H1 (cell line): Measurements from ENCODE around the gene MACROD2.

Source experiments
- ASH2L ChIP-seq: fragments of 200-600, 300-600 bp; sonication (generic); IDR thresholded peaks from one replicate; pipeline ENCODE4 v1.7.1; 2017; ENCODE audit warnings: low read length
- EP300 ChIP-seq, 2 experiments: IDR thresholded peaks; 1 replicate in 1 of 2; 2 replicates in 1 of 2; pipeline ENCODE4 v1.6.1; 2011 to 2012; ENCODE audit warnings: low read depth in 2 of 2, low read length in 2 of 2, mild to moderate bottlenecking in 2 of 2, borderline replicate concordance in 1 of 2, inconsistent platforms in 1 of 2, moderate library complexity in 1 of 2
- EZH2 ChIP-seq: fragments of 200-600 bp; sonication (generic); IDR thresholded peaks from 2 replicates; pipeline ENCODE4 v1.7.1; 2012; ENCODE audit warnings: low read depth, mild to moderate bottlenecking, moderate library complexity, low read length, inconsistent platforms; ENCODE audit not compliant: severe bottlenecking
- KDM5A ChIP-seq: fragments of 200-600 bp; IDR thresholded peaks from 2 replicates; pipeline ENCODE4 v1.7.1; 2012; ENCODE audit warnings: mild to moderate bottlenecking, low read length, inconsistent platforms, mixed read lengths
- PHF8 ChIP-seq: fragments of 200-600 bp; sonication (generic); conservative IDR thresholded peaks from 2 replicates; pipeline ENCODE4 v1.7.1; 2012; ENCODE audit warnings: low read depth, mild to moderate bottlenecking, inconsistent platforms, low read length, moderate library complexity
- POLR2A ChIP-seq, 2 experiments: IDR thresholded peaks; 1 replicate in 1 of 2; 2 replicates in 1 of 2; pipeline ENCODE4 v1.6.1; 2011; ENCODE audit warnings: low read depth in 2 of 2, low read length in 2 of 2, mild to moderate bottlenecking in 2 of 2; ENCODE audit errors: control extremely low read depth in 1 of 2
- SIN3A ChIP-seq, 2 experiments: IDR thresholded peaks in 1 of 2; conservative IDR thresholded peaks in 1 of 2; 2 replicates each; pipeline ENCODE4 v1.6.1; 2011 to 2012; ENCODE audit warnings: low read length in 2 of 2, improper control_type of control experiment in 1 of 2, low read depth in 1 of 2, mild to moderate bottlenecking in 1 of 2
- TAF1 ChIP-seq: IDR thresholded peaks from 2 replicates; pipeline ENCODE4 v1.6.1; 2011; ENCODE audit warnings: mild to moderate bottlenecking, low read depth, low read length

- TF ChIP-seq TAF1 (no peak), ASH2L (no peak), EZH2 (no peak), SIN3A (conservative IDR thresholded peaks at IDR 0.05 in 1 of 2, IDR thresholded peaks at IDR 0.05 in 1 of 2; ENCODE audit: low read depth in 1 of 2, low read length in 2 of 2) (no peak), PHF8 (no peak), KDM5A (no peak), POLR2A (IDR thresholded peaks at IDR 0.05; ENCODE audit: control extremely low read depth in 1 of 2, low read depth in 2 of 2, low read length in 2 of 2) (no peak), EP300 (IDR thresholded peaks at IDR 0.05; ENCODE audit: borderline replicate concordance in 1 of 2, low read depth in 2 of 2, low read length in 2 of 2) (no peak)
Measured at GRCh38 chr20:14877301-14878028, 882.1 kb downstream of the MACROD2 start.
